Measurements from ENCODE around the gene KCTD2. TPM values are rescaled to one million over a fixed set of nuclear protein-coding genes. Genes with fewer than 3 reads are reported as not detected.
"Not testable (repeated sequence)": the region's sequence is repeated elsewhere in the genome, so short reads cannot be mapped to it uniquely, and the experiment has no call there.

The KCTD2 gene
- total RNA-seq, 1 donor from 2014 or later: 22.9 TPM

GRCh38 chr17:75033346-75034235 lies 13.4 kb upstream of the KCTD2 start:
- Histone ChIP-seq H3K9me3 (no peaks in the 10 kb centered on the region), H3K27ac (peak overlapping the region; percentile 90), H3K36me3 (peaks cover 9% of the 10 kb centered on the region), H3K4me3 (peak overlapping the region; percentile 84), H3K27me3 (ENCODE audit: low read depth) (no peaks in the 10 kb centered on the region), H3K4me1 (peaks cover 46% of the 10 kb centered on the region)
- TF ChIP-seq CTCF (IDR thresholded peaks at IDR 0.05): no peak
- ATAC-seq (peak; percentile 82 to 84), DNase-seq (peak; percentile 88)
- intact Hi-C loops (cut with DNase I): no loop called here

GRCh38 chr17:75034236-75034908 lies 12.7 kb upstream of the KCTD2 start:
- DNase-seq: peak; percentile 89
- intact Hi-C loops (cut with DNase I): no loop called here
- Histone ChIP-seq H3K36me3 (peaks cover 17% of the 10 kb centered on the region), H3K4me1 (peaks cover 46% of the 10 kb centered on the region), H3K9me3 (no peaks in the 10 kb centered on the region), H3K27me3 (ENCODE audit: low read depth) (no peaks in the 10 kb centered on the region), H3K4me3 (peak overlapping the region; percentile 84), H3K27ac (peak overlapping the region; percentile 90)
- no peak for TF ChIP-seq CTCF (IDR thresholded peaks at IDR 0.05)
- ATAC-seq: peak; percentile 88

GRCh38 chr17:75036643-75037268 lies 10.3 kb upstream of the KCTD2 start:
- Histone ChIP-seq H3K4me3 (peak overlapping the region; percentile 15), H3K4me1 (peaks cover 46% of the 10 kb centered on the region), H3K27ac (peak overlapping the region; percentile 90), H3K9me3 (no peaks in the 10 kb centered on the region), H3K36me3 (peaks cover 41% of the 10 kb centered on the region), H3K27me3 (ENCODE audit: low read depth) (no peaks in the 10 kb centered on the region)
- no peak for TF ChIP-seq CTCF (IDR thresholded peaks at IDR 0.05)
- intact Hi-C loops (cut with DNase I): no loop called here
- peak; percentile 81 for DNase-seq
- peak; percentile 1 to 45 for ATAC-seq

GRCh38 chr17:75039238-75039637 lies 7.8 kb upstream of the KCTD2 start:
- H3K27me3 ChIP-seq (ENCODE audit: low read depth): no peaks in the 10 kb centered on the region
- no peak for ATAC-seq
- no peaks in the 10 kb centered on the region for H3K9me3 ChIP-seq
- peaks cover 53% of the 10 kb centered on the region for H3K36me3 ChIP-seq
- peaks cover 26% of the 10 kb centered on the region for H3K4me1 ChIP-seq
- H3K27ac ChIP-seq: no peak overlapping the region
- TF ChIP-seq CTCF (IDR thresholded peaks at IDR 0.05): no peak
- H3K4me3 ChIP-seq: no peak overlapping the region
- no peak for DNase-seq
- intact Hi-C loops (cut with DNase I): no loop called here

GRCh38 chr17:75041656-75042280 lies 5.3 kb upstream of the KCTD2 start:
- Histone ChIP-seq H3K36me3 (peaks cover 53% of the 10 kb centered on the region), H3K27me3 (ENCODE audit: low read depth) (no peaks in the 10 kb centered on the region), H3K27ac (no peak overlapping the region), H3K4me3 (no peak overlapping the region), H3K4me1 (peaks cover 14% of the 10 kb centered on the region), H3K9me3 (no peaks in the 10 kb centered on the region)
- intact Hi-C loops (cut with DNase I): no loop called here
- TF ChIP-seq CTCF (IDR thresholded peaks at IDR 0.05): no peak
- DNase-seq (no peak), ATAC-seq (no peak)

GRCh38 chr17:75043789-75044188 lies 3.2 kb upstream of the KCTD2 start:
- H3K27ac ChIP-seq; H3K9me3 ChIP-seq; H3K27me3 ChIP-seq (ENCODE audit: low read depth); H3K4me3 ChIP-seq; intact Hi-C loops (cut with DNase I); ATAC-seq; DNase-seq: not testable (repeated sequence)
- Histone ChIP-seq H3K36me3 (peaks cover 42% of the 10 kb centered on the region), H3K4me1 (peaks cover 20% of the 10 kb centered on the region)
